GM23338 (cell line): ENCODE measurements around the gene PSD.

Experiments used
- CREB1 ChIP-seq: fragments of 250-450 bp; sonication (Bioruptor Pico); IDR thresholded peaks from 2 replicates; pipeline ENCODE4 v1.5.0; 2020; ENCODE audit warnings: low read depth, mild to moderate bottlenecking, moderate library complexity
- CTCF ChIP-seq, 2 experiments: fragments of 200-600 bp in 1 of 2; sonication (generic) in 1 of 2; conservative IDR thresholded peaks; 2 replicates each; pipeline versions ENCODE4 v1.5.1 to v1.6.1; 2016 to 2017; ENCODE audit warnings: antibody characterized with exemption in 2 of 2, low read depth in 2 of 2, mild to moderate bottlenecking in 2 of 2, moderate library complexity in 1 of 2
- EZH2 ChIP-seq: fragments of 200-600 bp; sonication (generic); IDR thresholded peaks from one replicate; pipeline ENCODE4 v1.8.0; 2017; ENCODE audit warnings: antibody characterized with exemption, mild to moderate bottlenecking, low read depth; ENCODE audit not compliant: unreplicated experiment
- EZH2phosphoT487 ChIP-seq: fragments of 200-600 bp; sonication (generic); IDR thresholded peaks from one replicate; pipeline ENCODE4 v1.8.1; 2018; ENCODE audit warnings: antibody characterized with exemption; ENCODE audit not compliant: unreplicated experiment
- JUNB ChIP-seq: IDR thresholded peaks from one replicate; pipeline ENCODE4 v1.6.1; 2016; ENCODE audit warnings: antibody characterized with exemption; ENCODE audit not compliant: unreplicated experiment
- NANOG ChIP-seq: IDR thresholded peaks from 2 replicates; pipeline ENCODE4 v1.6.1; 2016; ENCODE audit warnings: antibody characterized with exemption, borderline replicate concordance
- POLR2AphosphoS5 ChIP-seq: IDR thresholded peaks from 2 replicates; pipeline ENCODE4 v1.6.1; 2016; ENCODE audit warnings: antibody characterized with exemption, low read depth
- TF ChIP-seq, protein P1 (sequence below): IDR thresholded peaks from 2 replicates; pipeline ENCODE4 v1.6.1; 2016; ENCODE audit warnings: antibody characterized with exemption
- TF ChIP-seq, protein P2 (sequence below): IDR thresholded peaks from one replicate; pipeline ENCODE4 v1.6.1; 2018; ENCODE audit warnings: antibody characterized with exemption; ENCODE audit not compliant: unreplicated experiment

DNA sequence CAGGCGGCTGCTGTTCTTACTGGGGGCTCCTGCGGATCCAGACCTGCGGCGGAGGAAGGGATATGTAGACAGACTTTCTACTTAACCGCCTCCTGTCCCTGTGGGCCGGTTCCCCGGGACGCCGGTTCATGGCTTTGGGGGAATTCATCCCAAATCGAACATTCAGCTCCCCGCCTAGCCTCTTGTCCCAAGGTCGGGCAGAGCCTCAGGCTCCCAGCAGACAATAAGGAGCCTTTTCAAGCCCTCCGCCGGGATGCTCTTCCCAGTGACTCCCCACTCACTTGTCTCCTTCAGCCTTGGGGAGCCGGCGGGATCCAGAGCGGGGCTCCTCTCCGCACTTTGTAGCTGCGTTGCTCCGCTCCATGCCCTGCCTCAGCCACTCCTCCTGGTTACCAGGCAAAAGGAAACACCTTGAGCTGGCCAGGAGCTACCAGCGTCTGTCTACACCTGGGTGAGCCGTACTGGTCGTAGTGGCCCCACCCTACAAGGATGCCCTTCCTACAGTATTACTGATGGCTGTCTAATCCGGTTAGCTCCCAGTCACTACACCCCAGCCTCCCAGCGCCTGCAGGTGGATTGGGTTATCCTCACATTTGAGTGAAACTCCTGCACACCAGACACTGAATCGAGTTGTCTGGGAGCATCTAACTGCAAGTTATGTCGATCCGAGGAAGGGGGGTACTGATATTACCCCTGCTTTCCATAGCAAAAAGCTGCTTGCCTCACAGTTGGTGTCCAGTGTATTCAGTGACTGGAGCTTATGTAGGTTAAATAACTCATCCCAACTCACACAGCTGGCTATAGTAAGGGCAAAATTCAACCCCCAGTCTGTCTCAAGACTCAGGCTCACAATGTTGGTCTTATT lies 32.8 kb upstream of the PSD start, which contains the start of gene C10orf95:
- no peak for TF ChIP-seq CTCF (conservative IDR thresholded peaks at IDR 0.05; ENCODE audit: low read depth in 2 of 2)
- no peak for TF ChIP-seq EZH2
- no peak for TF ChIP-seq EZH2phosphoT487
- no peak for TF ChIP-seq NANOG
- TF ChIP-seq, protein P1, sequence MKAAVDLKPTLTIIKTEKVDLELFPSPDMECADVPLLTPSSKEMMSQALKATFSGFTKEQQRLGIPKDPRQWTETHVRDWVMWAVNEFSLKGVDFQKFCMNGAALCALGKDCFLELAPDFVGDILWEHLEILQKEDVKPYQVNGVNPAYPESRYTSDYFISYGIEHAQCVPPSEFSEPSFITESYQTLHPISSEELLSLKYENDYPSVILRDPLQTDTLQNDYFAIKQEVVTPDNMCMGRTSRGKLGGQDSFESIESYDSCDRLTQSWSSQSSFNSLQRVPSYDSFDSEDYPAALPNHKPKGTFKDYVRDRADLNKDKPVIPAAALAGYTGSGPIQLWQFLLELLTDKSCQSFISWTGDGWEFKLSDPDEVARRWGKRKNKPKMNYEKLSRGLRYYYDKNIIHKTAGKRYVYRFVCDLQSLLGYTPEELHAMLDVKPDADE: no peak
- TF ChIP-seq, protein P2, sequence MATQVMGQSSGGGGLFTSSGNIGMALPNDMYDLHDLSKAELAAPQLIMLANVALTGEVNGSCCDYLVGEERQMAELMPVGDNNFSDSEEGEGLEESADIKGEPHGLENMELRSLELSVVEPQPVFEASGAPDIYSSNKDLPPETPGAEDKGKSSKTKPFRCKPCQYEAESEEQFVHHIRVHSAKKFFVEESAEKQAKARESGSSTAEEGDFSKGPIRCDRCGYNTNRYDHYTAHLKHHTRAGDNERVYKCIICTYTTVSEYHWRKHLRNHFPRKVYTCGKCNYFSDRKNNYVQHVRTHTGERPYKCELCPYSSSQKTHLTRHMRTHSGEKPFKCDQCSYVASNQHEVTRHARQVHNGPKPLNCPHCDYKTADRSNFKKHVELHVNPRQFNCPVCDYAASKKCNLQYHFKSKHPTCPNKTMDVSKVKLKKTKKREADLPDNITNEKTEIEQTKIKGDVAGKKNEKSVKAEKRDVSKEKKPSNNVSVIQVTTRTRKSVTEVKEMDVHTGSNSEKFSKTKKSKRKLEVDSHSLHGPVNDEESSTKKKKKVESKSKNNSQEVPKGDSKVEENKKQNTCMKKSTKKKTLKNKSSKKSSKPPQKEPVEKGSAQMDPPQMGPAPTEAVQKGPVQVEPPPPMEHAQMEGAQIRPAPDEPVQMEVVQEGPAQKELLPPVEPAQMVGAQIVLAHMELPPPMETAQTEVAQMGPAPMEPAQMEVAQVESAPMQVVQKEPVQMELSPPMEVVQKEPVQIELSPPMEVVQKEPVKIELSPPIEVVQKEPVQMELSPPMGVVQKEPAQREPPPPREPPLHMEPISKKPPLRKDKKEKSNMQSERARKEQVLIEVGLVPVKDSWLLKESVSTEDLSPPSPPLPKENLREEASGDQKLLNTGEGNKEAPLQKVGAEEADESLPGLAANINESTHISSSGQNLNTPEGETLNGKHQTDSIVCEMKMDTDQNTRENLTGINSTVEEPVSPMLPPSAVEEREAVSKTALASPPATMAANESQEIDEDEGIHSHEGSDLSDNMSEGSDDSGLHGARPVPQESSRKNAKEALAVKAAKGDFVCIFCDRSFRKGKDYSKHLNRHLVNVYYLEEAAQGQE: no peak
- TF ChIP-seq POLR2AphosphoS5: no peak; the same call in 1 of the 2 replicates
- TF ChIP-seq CREB1 (CRISPR knock-in tag): no peak
- TF ChIP-seq JUNB: no peak
